H9 (cell line): ENCODE measurements around the gene FAM149A. TPM values are rescaled to one million over a fixed set of nuclear protein-coding genes. Genes with fewer than 3 reads are reported as not detected.

Experiments used
- DNase-seq: peaks from one replicate; pipeline ENCODE4 v3.0.0-alpha.2; 2017
- H2AFZ ChIP-seq: one replicate; pipeline ENCODE4 v1.6.1; 2013; ENCODE audit warnings: mild to moderate bottlenecking, low read length, control low read depth, moderate library complexity
- H2AK5ac ChIP-seq: 2 replicates; pipeline ENCODE4 v1.6.1; 2013; ENCODE audit warnings: low read length, control low read depth, mixed read lengths; ENCODE audit not compliant: insufficient read length
- H2BK120ac ChIP-seq: one replicate; pipeline ENCODE4 v1.6.1; 2013; ENCODE audit warnings: low read depth, mild to moderate bottlenecking, low read length, control low read depth, inconsistent platforms; ENCODE audit not compliant: poor library complexity, severe bottlenecking
- H2BK12ac ChIP-seq: 2 replicates; pipeline ENCODE4 v1.6.1; 2013; ENCODE audit warnings: low read length, control low read depth, mixed read lengths, low read depth; ENCODE audit not compliant: insufficient read length
- H2BK15ac ChIP-seq: 2 replicates; pipeline ENCODE4 v1.6.1; 2013; ENCODE audit warnings: low read depth, low read length, control low read depth
- H2BK20ac ChIP-seq: one replicate; pipeline ENCODE4 v1.6.1; 2013; ENCODE audit warnings: low read depth, mild to moderate bottlenecking, low read length, control low read depth, inconsistent platforms; ENCODE audit not compliant: poor library complexity, severe bottlenecking
- H2BK5ac ChIP-seq: 2 replicates; pipeline ENCODE4 v1.6.1; 2013; ENCODE audit warnings: low read length, control low read depth, mixed read lengths; ENCODE audit not compliant: insufficient read length
- H3K14ac ChIP-seq: 2 replicates; pipeline ENCODE4 v1.6.1; 2013; ENCODE audit warnings: low read length, control low read depth; ENCODE audit not compliant: insufficient read depth
- H3K18ac ChIP-seq: 2 replicates; pipeline ENCODE4 v1.6.1; 2013; ENCODE audit warnings: low read depth, mild to moderate bottlenecking, mixed read lengths, low read length, control low read depth; ENCODE audit not compliant: insufficient read length
- H3K23ac ChIP-seq: 2 replicates; pipeline ENCODE4 v1.6.1; 2013; ENCODE audit warnings: low read length, control low read depth, mixed read lengths, low read depth; ENCODE audit not compliant: insufficient read length
- H3K23me2 ChIP-seq: 2 replicates; pipeline ENCODE4 v1.6.1; 2013; ENCODE audit warnings: low read depth, mild to moderate bottlenecking, mixed read lengths, low read length, control low read depth; ENCODE audit not compliant: insufficient read length, poor library complexity, severe bottlenecking
- H3K27ac ChIP-seq: 2 replicates; pipeline ENCODE4 v1.5.1; 2013; ENCODE audit warnings: low read length, control low read depth, mixed read lengths, low read depth; ENCODE audit not compliant: insufficient read length
- H3K27me3 ChIP-seq: 2 replicates; pipeline ENCODE4 v1.6.1; 2013; ENCODE audit warnings: low read length, control low read depth, inconsistent platforms; ENCODE audit not compliant: insufficient read depth
- H3K4ac ChIP-seq: 2 replicates; pipeline ENCODE4 v1.6.1; 2013; ENCODE audit warnings: low read depth, mild to moderate bottlenecking, control low read depth, inconsistent platforms, low read length, moderate library complexity
- H3K4me1 ChIP-seq: 2 replicates; pipeline ENCODE4 v1.6.1; 2013; ENCODE audit warnings: low read length, control low read depth, inconsistent platforms; ENCODE audit not compliant: insufficient read depth
- H3K4me2 ChIP-seq: 2 replicates; pipeline ENCODE4 v1.6.1; 2013; ENCODE audit warnings: low read length, control low read depth, mixed read lengths; ENCODE audit not compliant: insufficient read length, insufficient read depth
- H3K56ac ChIP-seq: 2 replicates; pipeline ENCODE4 v1.6.1; 2013; ENCODE audit warnings: low read depth, mild to moderate bottlenecking, mixed read lengths, low read length, control low read depth; ENCODE audit not compliant: insufficient read length
- H3K79me1 ChIP-seq: 2 replicates; pipeline ENCODE4 v1.6.1; 2013; ENCODE audit warnings: low read depth, mild to moderate bottlenecking, moderate library complexity, low read length, control low read depth, inconsistent platforms; ENCODE audit not compliant: insufficient read depth, poor library complexity, severe bottlenecking
- H3K79me2 ChIP-seq: 2 replicates; pipeline ENCODE4 v1.6.1; 2013; ENCODE audit warnings: low read length, control low read depth, inconsistent platforms; ENCODE audit not compliant: insufficient read depth
- H3K9ac ChIP-seq: 2 replicates; pipeline ENCODE4 v1.6.1; 2013; ENCODE audit warnings: low read length, control low read depth, mixed read lengths; ENCODE audit not compliant: insufficient read length; ENCODE audit errors: extremely low read depth
- H3K9me3 ChIP-seq: one replicate; pipeline ENCODE4 v1.6.1; 2013; ENCODE audit warnings: low read depth, low read length, inconsistent platforms; ENCODE audit not compliant: control insufficient read depth
- H3T11ph ChIP-seq: one replicate; pipeline ENCODE4 v1.6.1; 2013; ENCODE audit warnings: mild to moderate bottlenecking, low read length, control low read depth, inconsistent platforms
- H4K20me1 ChIP-seq: one replicate; pipeline ENCODE4 v1.6.1; 2013; ENCODE audit not compliant: control insufficient read depth, insufficient read length, insufficient read depth
- H4K5ac ChIP-seq: 2 replicates; pipeline ENCODE4 v1.6.1; 2013; ENCODE audit warnings: low read depth, mild to moderate bottlenecking, mixed read lengths, low read length, control low read depth; ENCODE audit not compliant: insufficient read length
- H4K8ac ChIP-seq: replicated peaks from 2 replicates; pipeline ENCODE4 v1.6.1; 2013; ENCODE audit warnings: low read length, control low read depth, mixed read lengths, low read depth; ENCODE audit not compliant: insufficient read length
- H4K91ac ChIP-seq: 2 replicates; pipeline ENCODE4 v1.6.1; 2013; ENCODE audit warnings: low read depth, mild to moderate bottlenecking, moderate library complexity, mixed read lengths, low read length, control low read depth; ENCODE audit not compliant: insufficient read length
- H3K27ac Mint-ChIP-seq, 3 experiments: 2 replicates in 2 of 3; 3 replicates in 1 of 3; pipeline ENCODE4 v1.8.0; 2020 to 2021; ENCODE audit warnings: mixed read lengths in 3 of 3, mild to moderate bottlenecking in 1 of 3, moderate library complexity in 1 of 3
- H3K27me3 Mint-ChIP-seq: 2 replicates; pipeline ENCODE4 v1.8.0; 2021; ENCODE audit warnings: low read depth, mild to moderate bottlenecking, moderate library complexity, mixed read lengths
- H3K36me3 Mint-ChIP-seq, 3 experiments: 2 replicates in 2 of 3; 3 replicates in 1 of 3; pipeline ENCODE4 v1.8.0; 2020 to 2021; ENCODE audit warnings: low read depth in 3 of 3, mixed read lengths in 3 of 3; ENCODE audit not compliant: insufficient read depth in 1 of 3
- H3K4me1 Mint-ChIP-seq, 2 experiments: 2 replicates each; pipeline ENCODE4 v1.8.0; 2020; ENCODE audit warnings: mixed read lengths in 2 of 2
- H3K4me3 Mint-ChIP-seq, 2 experiments: 2 replicates in 1 of 2; 3 replicates in 1 of 2; pipeline ENCODE4 v1.8.0; 2020 to 2021; ENCODE audit warnings: mild to moderate bottlenecking in 2 of 2, mixed read lengths in 2 of 2, moderate library complexity in 1 of 2
- H3K9me3 Mint-ChIP-seq, 2 experiments: 2 replicates in 1 of 2; 3 replicates in 1 of 2; pipeline ENCODE4 v1.8.0; 2020; ENCODE audit warnings: mild to moderate bottlenecking in 2 of 2, mixed read lengths in 2 of 2, moderate library complexity in 1 of 2
- CTCF ChIP-seq: fragments of 200-600 bp; sonication (generic); conservative IDR thresholded peaks from 3 replicates; pipeline ENCODE4 v1.8.0; 2021; ENCODE audit warnings: antibody characterized with exemption, mild to moderate bottlenecking
- WGBS: extraction: QIAGEN DNeasy Blood & Tissue Kit; methylation state at CpG from one replicate; pipeline ENCODE4 v1.1.7; 2013; ENCODE audit warnings: missing lambda C conversion rate, low lambda C conversion rate, mixed read lengths; ENCODE audit not compliant: insufficient read length; ENCODE audit errors: extremely low coverage; 5-methylcytosine and 5-hydroxymethylcytosine counted together
- total RNA-seq: library from RNA; stranded (reverse); gene quantifications from 2 replicates; pipeline ENCODE4 v1.2.1, GENCODE V29; 2021

FAM149A gene
- total RNA-seq, 1 experiment from 2014 or later: 5.9 TPM

DNA sequence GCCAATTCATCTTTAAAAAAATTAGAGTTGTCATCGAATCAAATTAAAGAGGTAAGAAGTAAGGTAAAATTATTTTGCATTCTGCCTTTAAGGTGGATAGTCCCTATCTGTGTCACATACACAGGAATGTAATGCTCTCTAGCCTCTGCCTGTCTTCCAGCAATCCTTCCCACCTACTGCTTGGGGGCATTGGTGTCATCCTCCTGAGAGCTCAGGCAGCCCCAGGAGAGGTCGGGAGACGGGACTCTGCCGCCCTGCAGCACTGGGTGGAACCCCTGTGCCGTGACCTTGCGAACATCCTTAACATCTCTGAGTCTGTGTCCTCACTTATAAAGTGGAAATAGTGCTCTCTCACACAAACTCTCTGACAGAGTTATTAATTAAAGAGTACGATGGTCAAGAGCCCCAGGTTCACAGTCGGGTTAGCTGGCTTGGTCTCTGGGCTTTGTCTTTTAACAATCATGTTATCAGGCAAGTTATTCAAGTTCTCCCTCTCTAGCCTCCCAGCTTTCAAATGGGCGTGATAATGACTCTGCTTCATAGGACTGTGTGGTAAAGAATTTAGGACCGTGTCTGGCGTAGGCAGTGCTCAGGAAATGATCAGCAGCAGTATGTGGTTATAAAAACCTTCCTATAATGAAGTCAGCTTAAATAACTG is 25.4 kb upstream of the FAM149A start:
- no peak overlapping the region for H3K23ac ChIP-seq
- no peaks in the 10 kb centered on the region for H3K79me2 ChIP-seq
- no peak overlapping the region for H2AK5ac ChIP-seq
- WGBS: no CpG with 5 or more reads among the region's 11 CpGs
- H4K20me1 ChIP-seq: no peaks in the 10 kb centered on the region
- peaks cover 2% of the 10 kb centered on the region; the same call in 1 of the 2 replicates for H3K27me3 Mint-ChIP-seq
- H2BK5ac ChIP-seq: no peak overlapping the region
- peak; percentile 62 for DNase-seq
- no peak overlapping the region for H2BK15ac ChIP-seq
- H3K23me2 ChIP-seq: no peaks in the 10 kb centered on the region
- H3K4ac ChIP-seq: no peak overlapping the region
- H2BK20ac ChIP-seq: no peak overlapping the region
- H3K4me3 Mint-ChIP-seq: no peak overlapping the region; a peak in 1 of 5 replicates
- no peak overlapping the region for H4K91ac ChIP-seq
- H3K27me3 ChIP-seq: no peaks in the 10 kb centered on the region
- no peak overlapping the region for H2BK12ac ChIP-seq
- peaks cover 4% of the 10 kb centered on the region; the same call in 1 of the 2 replicates for H3K4me1 ChIP-seq
- H3K4me2 ChIP-seq: peak overlapping the region; percentile 5
- H3T11ph ChIP-seq: no peak overlapping the region
- H3K9me3 Mint-ChIP-seq: peaks cover 0 to 2% of the 10 kb centered on the region in 2 experiments; a peak in 2 of 5 replicates
- peak overlapping the region in 2 of 3 experiments; percentile 25; a peak in 3 of 7 replicates for H3K27ac Mint-ChIP-seq
- no peaks in the 10 kb centered on the region for H3K9me3 ChIP-seq
- H4K5ac ChIP-seq: no peak overlapping the region
- no peak overlapping the region for H3K56ac ChIP-seq
- peak overlapping the region; percentile 66 for H2AFZ ChIP-seq
- peaks cover 29 to 39% of the 10 kb centered on the region in 2 experiments for H3K4me1 Mint-ChIP-seq
- no peak overlapping the region for H3K14ac ChIP-seq
- TF ChIP-seq CTCF: no peak
- H4K8ac ChIP-seq: no peak overlapping the region
- peaks cover 0 to 16% (median 2%) of the 10 kb centered on the region in 3 experiments; a peak in 3 of 7 replicates for H3K36me3 Mint-ChIP-seq
- H3K79me1 ChIP-seq: no peaks in the 10 kb centered on the region
- no peak overlapping the region for H2BK120ac ChIP-seq
- no peak overlapping the region for H3K27ac ChIP-seq
- H3K9ac ChIP-seq: no peak overlapping the region
- H3K18ac ChIP-seq: no peak overlapping the region
